Kidney capillary endothelial cell (primary cell): ENCODE data around the gene GOLGA8N.

Source experiments
- DNase-seq: peaks from one replicate; pipeline ENCODE4 v3.0.0-alpha.2; 2018; ENCODE audit warnings: low spot score

Gene GOLGA8N

GRCh38 chr15:32651229-32651837 lies 58.1 kb downstream of the GOLGA8N start:
- peak; percentile 52 for DNase-seq

GRCh38 chr15:32652178-32652577 lies 58.9 kb downstream of the GOLGA8N start:
- DNase-seq, result no peak

GRCh38 chr15:32656091-32656490 lies 62.8 kb downstream of the GOLGA8N start:
- no peak for DNase-seq

GRCh38 chr15:32656496-32656895 lies 63.2 kb downstream of the GOLGA8N start:
- DNase-seq, result no peak
